Loucy (cell line): ENCODE data around the gene GSTO1.

Experiments
- EZH2phosphoT487 ChIP-seq: fragments of 200-600 bp; IDR thresholded peaks from 2 replicates; pipeline ENCODE4 v1.6.1; 2018; ENCODE audit warnings: antibody characterized with exemption, mild to moderate bottlenecking, moderate library complexity, borderline replicate concordance
- TF ChIP-seq, protein P1 (sequence below): fragments of 200-600 bp; sonication (generic); conservative IDR thresholded peaks from 2 replicates; pipeline ENCODE4 v1.5.1; 2014; ENCODE audit warnings: mild to moderate bottlenecking, antibody characterized with exemption, low read length

DNA sequence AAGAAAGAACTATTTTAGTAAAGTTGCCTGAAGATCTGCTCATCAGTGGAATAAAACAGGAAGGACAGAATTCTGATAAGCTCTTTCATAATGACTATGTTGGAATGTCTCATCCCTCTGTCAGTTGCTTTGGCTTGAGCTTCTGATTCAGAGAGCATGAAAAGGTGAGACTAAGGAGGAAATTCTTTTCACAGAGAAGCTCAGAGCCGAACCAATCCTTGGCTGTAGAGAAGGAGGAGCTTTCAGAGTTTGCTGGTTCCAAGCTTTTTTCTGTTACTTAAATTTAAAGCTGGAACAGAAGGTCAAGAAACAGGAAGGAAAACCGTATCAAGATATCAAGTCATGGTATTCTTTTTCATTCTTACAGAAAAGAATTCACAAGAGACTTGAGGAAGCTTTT is 38.3 kb downstream of the GSTO1 start:
- TF ChIP-seq EZH2phosphoT487, result no peak
- TF ChIP-seq, protein P1, sequence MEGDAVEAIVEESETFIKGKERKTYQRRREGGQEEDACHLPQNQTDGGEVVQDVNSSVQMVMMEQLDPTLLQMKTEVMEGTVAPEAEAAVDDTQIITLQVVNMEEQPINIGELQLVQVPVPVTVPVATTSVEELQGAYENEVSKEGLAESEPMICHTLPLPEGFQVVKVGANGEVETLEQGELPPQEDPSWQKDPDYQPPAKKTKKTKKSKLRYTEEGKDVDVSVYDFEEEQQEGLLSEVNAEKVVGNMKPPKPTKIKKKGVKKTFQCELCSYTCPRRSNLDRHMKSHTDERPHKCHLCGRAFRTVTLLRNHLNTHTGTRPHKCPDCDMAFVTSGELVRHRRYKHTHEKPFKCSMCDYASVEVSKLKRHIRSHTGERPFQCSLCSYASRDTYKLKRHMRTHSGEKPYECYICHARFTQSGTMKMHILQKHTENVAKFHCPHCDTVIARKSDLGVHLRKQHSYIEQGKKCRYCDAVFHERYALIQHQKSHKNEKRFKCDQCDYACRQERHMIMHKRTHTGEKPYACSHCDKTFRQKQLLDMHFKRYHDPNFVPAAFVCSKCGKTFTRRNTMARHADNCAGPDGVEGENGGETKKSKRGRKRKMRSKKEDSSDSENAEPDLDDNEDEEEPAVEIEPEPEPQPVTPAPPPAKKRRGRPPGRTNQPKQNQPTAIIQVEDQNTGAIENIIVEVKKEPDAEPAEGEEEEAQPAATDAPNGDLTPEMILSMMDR, result no peak
